Heart right ventricle (tissue), 16 donors: Measurements from ENCODE around the gene MYL3. TPM values are rescaled to one million over a fixed set of nuclear protein-coding genes. Genes with fewer than 3 reads are reported as not detected.
A peak's percentile ranks its signal among the peaks of the same experiment; 100 is the strongest.

Experiments used
- ATAC-seq, 8 donors: fragments of 200-7000 bp; cut with Tn5 transposase; one replicate each; pipeline ENCODE4 v1.9.1; 2020; ENCODE audit warnings: mild to moderate bottlenecking in 8 of 8, moderate library complexity in 8 of 8, moderate number of reproducible peaks in 1 of 8
- DNase-seq, 2 donors: peaks; one replicate each; pipeline ENCODE4 v3.0.0-alpha.2; 2020
- H3K27ac ChIP-seq, 10 donors: fragments of 200-600 bp; sonication (generic) in 2 of 10; one replicate each; pipeline versions ENCODE4 v1.5.0 to v1.8.0; 2020 to 2022; ENCODE audit warnings: mild to moderate bottlenecking in 3 of 10
- H3K27me3 ChIP-seq, 7 donors: fragments of 200-600 bp; one replicate each; pipeline ENCODE4 v1.8.0; 2021 to 2022; ENCODE audit warnings: mild to moderate bottlenecking in 2 of 7
- H3K36me3 ChIP-seq, 9 donors: fragments of 200-600 bp; sonication (generic) in 1 of 9; one replicate each; pipeline versions ENCODE4 v1.5.0 to v1.8.0; 2020 to 2022; ENCODE audit warnings: mild to moderate bottlenecking in 2 of 9
- H3K4me1 ChIP-seq, 9 donors: fragments of 200-600 bp; sonication (generic) in 1 of 9; one replicate each; pipeline versions ENCODE4 v1.5.0 to v1.8.0; 2020 to 2022; ENCODE audit warnings: mild to moderate bottlenecking in 4 of 9
- H3K4me3 ChIP-seq, 10 donors: fragments of 200-600 bp; sonication (generic) in 2 of 10; one replicate each; pipeline versions ENCODE4 v1.5.0 to v1.8.0; 2020 to 2022; ENCODE audit warnings: mild to moderate bottlenecking in 7 of 10, moderate library complexity in 2 of 10
- H3K9me3 ChIP-seq, 11 donors: fragments of 200-600 bp in 10 of 11; sonication (generic) in 2 of 11; one replicate each; pipeline versions ENCODE4 v1.5.0 to v1.8.0; 2013 to 2022; ENCODE audit warnings: mild to moderate bottlenecking in 2 of 11, control low read depth in 1 of 11, moderate library complexity in 1 of 11
- CTCF ChIP-seq, 9 donors: fragments of 200-600 bp; sonication (generic) in 2 of 9; IDR thresholded peaks; one replicate each; pipeline versions ENCODE4 v1.5.0 to v1.8.0; 2021 to 2022; ENCODE audit warnings: antibody characterized with exemption in 9 of 9, mild to moderate bottlenecking in 5 of 9, moderate library complexity in 1 of 9
- WGBS, 2 donors: extraction: QIAGEN DNeasy Blood & Tissue Kit; methylation state at CpG; one replicate each; pipeline ENCODE4 v1.1.7; 2013; ENCODE audit warnings: inconsistent platforms in 1 of 2; 5-methylcytosine and 5-hydroxymethylcytosine counted together
- intact Hi-C, 10 donors: fragments of 100-400 bp; cut with DNase I; formaldehyde crosslinking; loops; one replicate each; pipeline versions ENCODE4 v1.11.1 to v1.14.2; 2022
- polyA plus RNA-seq, 2 donors: library from polyadenylated mRNA; stranded (reverse); fragments of 200-250 nt; gene quantifications; one replicate each; pipeline ENCODE4 v1.2.3, GENCODE V29; 2013
- total RNA-seq, 10 donors: library from RNA; stranded (reverse); fragmentation: NEBNext Ultra II Directional in 3 of 10; extraction: Animal tissue kit (Norgen Biotek cat#: 25700) in 3 of 10; gene quantifications; one replicate each; pipeline versions ENCODE4 v1.2.1 to v1.2.4, GENCODE V29; 2021 to 2023
- donor health status: Arrhythmogenic right ventricular cardiomyopathy.
- donor health status: ischemic (EF 13 %, LVEDD 7.1; RV severe dilation, severe dysfunction).
- donor health status: healthy with polysubstance abuse.
- donor health status: DM: no; HTN: yes; CAD: no.
- donor health status: DM: no; HTN: no; CAD: no.
- donor health status: ischemic (EF 25% LVEDD 6.9; RV normal size, moderate dysfunction).
- donor health status: ischemic (EF 25% LVEDD 5.7; RV mildly dilated, moderate dysfunction).
- donor health status: healthy.
- donor health status: DM: yes; HTN: yes; CAD: no.
- donor health status: Ischemic cardiomyopathy.
- donor health status: ischemic (EF 35%, LVEDD 5.7; RV mildly dilated, moderate dysfunction).
- donor health status: nonischemic (EF 11% LVEDD 7.7; RV severe dilation, severe dysfunction).
- donor health status: DM: yes; HTN: yes; CAD: no.
- donor health status: PGD.
- donor health status: ischemic (EF 29% LVEDD 5.4; RV normal size, mild dysfunction).
- donor health status: nonischemic (EF 23%, LVEDD 6.1; RV moderate dilation, normal function).

Gene MYL3
- total and polyA plus RNA-seq, 12 donors, result 5,377 to 9,904 (median 7,587) TPM

- intact Hi-C loops, result loop anchor here in 9 of 10 donors (1.0 to 10.0 kb wide), 5 partner anchors 27 to 458 kb away; no protein-coding TSS in a partner anchor
- peak overlapping the region in 1 of 10 donors; percentile 22 for H3K4me3 ChIP-seq
These were observed 3.7 kb upstream of the MYL3 start for GRCh38 chr3:46866720-46867549.

GRCh38 chr3:46866032-46866595 is 2.9 kb upstream of the MYL3 start:
- no peaks in the 10 kb centered on the region for H3K9me3 ChIP-seq
- intact Hi-C loops, result loop anchor here in 9 of 10 donors (1.0 to 10.0 kb wide), 4 partner anchors 29 to 459 kb away; no protein-coding TSS in a partner anchor
- TF ChIP-seq CTCF (IDR thresholded peaks at IDR 0.05), result no peak
- peaks cover 18 to 75% (median 41%) of the 10 kb centered on the region in 9 donors for H3K4me1 ChIP-seq
- H3K27ac ChIP-seq, result peak overlapping the region in 9 of 10 donors; percentile 77 to 98 (median 90)
- ATAC-seq, result no peak
- peak in 1 of 2 donors; percentile 12 for DNase-seq
- H3K27me3 ChIP-seq, result no peaks in the 10 kb centered on the region
- H3K36me3 ChIP-seq, result peaks cover 0 to 1% (median 0%) of the 10 kb centered on the region in 9 donors
- H3K4me3 ChIP-seq, result no peak overlapping the region
- WGBS, 2 donors, result 78 to 80% methylated on average over 11 of the region's 11 CpGs

More at GRCh38 chr3:46866720-46867549, 3.7 kb upstream of the MYL3 start:
- TF ChIP-seq CTCF (IDR thresholded peaks at IDR 0.05), result peak; percentile 87 to 94 (median 91)
- WGBS, 2 donors, result 17 to 21% methylated on average over 15 of the region's 15 CpGs
- no peaks in the 10 kb centered on the region for H3K36me3 ChIP-seq
- DNase-seq (peak; percentile 90 to 94), ATAC-seq (peak; percentile 4 to 62 (median 32))
- peaks cover 23 to 75% (median 48%) of the 10 kb centered on the region in 9 donors for H3K4me1 ChIP-seq
- H3K27ac ChIP-seq, result peak overlapping the region; percentile 65 to 98 (median 90)
- no peaks in the 10 kb centered on the region for H3K9me3 ChIP-seq
- no peaks in the 10 kb centered on the region for H3K27me3 ChIP-seq

- no peak for TF ChIP-seq CTCF (IDR thresholded peaks at IDR 0.05)
- H3K4me1 ChIP-seq, result peaks cover 16 to 69% (median 37%) of the 10 kb centered on the region in 9 donors
- H3K4me3 ChIP-seq, result no peak overlapping the region
- H3K36me3 ChIP-seq, result peaks cover 0 to 5% (median 0%) of the 10 kb centered on the region in 9 donors
- no peaks in the 10 kb centered on the region for H3K27me3 ChIP-seq
- intact Hi-C loops, result loop anchor here in 8 of 10 donors (1.0 to 10.0 kb wide), 3 partner anchors 30 to 459 kb away; no protein-coding TSS in a partner anchor
- ATAC-seq (no peak), DNase-seq (peak in 1 of 2 donors; percentile 15)
- H3K9me3 ChIP-seq, result no peaks in the 10 kb centered on the region
- H3K27ac ChIP-seq, result peak overlapping the region in 9 of 10 donors; percentile 77 to 98 (median 93)
- WGBS, 2 donors, result 58 to 66% methylated on average over 2 of the region's 2 CpGs
These were observed 2.3 kb upstream of the MYL3 start for GRCh38 chr3:46865546-46865945.

- peaks cover 0 to 10% (median 0%) of the 10 kb centered on the region in 9 donors for H3K36me3 ChIP-seq
- DNase-seq, result peak in 1 of 2 donors; percentile 66
- H3K27ac ChIP-seq, result peak overlapping the region; percentile 77 to 98 (median 92)
- intact Hi-C loops, result loop anchor here in 8 of 10 donors (1.0 to 10.0 kb wide), 3 partner anchors 30 to 460 kb away; no protein-coding TSS in a partner anchor
- H3K9me3 ChIP-seq, result no peaks in the 10 kb centered on the region
- peak overlapping the region in 7 of 10 donors; percentile 34 to 69 (median 66) for H3K4me3 ChIP-seq
- H3K4me1 ChIP-seq, result peaks cover 16 to 64% (median 37%) of the 10 kb centered on the region in 9 donors
- peak in 6 of 8 donors; percentile 6 to 39 (median 23) for ATAC-seq
- H3K27me3 ChIP-seq, result no peaks in the 10 kb centered on the region
- 31 to 34% methylated on average over 12 of the region's 12 CpGs for WGBS, 2 donors
- no peak for TF ChIP-seq CTCF (IDR thresholded peaks at IDR 0.05)
These were observed 1.8 kb upstream of the MYL3 start for GRCh38 chr3:46865031-46865507.
